NCI-H2081 treated with DMSO at 0.1 percent for 48 hours (cell line): Measurements from ENCODE around the gene TINAG.
"Not testable (repeated sequence)": the region's sequence is repeated elsewhere in the genome, so short reads cannot be mapped to it uniquely, and the experiment has no call there.

ENCODE experiments used
- DNase-seq: peaks from one replicate; lab custom pipeline; 2025; lab: John Stamatoyannopoulos, UW

TINAG gene

DNA sequence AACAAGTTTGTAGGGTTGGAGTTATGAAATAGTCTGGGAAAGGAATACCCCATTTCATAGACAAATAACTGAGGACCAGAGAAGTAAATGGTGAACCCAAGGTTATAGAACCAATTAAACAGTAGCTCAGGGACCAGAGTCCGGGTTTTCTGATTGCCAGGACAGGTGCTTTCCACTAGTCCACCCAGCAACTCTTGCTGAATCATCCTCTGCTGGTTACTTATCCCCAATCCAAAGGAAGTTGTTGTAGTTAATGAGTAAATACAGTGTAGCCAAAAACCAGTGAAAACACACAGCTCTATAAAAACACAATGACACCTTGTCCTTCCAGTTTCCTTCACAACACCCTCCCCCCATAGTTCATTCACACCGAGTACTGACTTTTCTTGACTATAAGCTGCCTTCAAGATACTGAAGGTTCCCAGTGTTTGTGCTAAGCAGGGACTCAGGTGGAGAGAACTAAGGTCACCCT is 766 bp upstream of the TINAG start:
- no peak for DNase-seq

- no peak for DNase-seq
Observed at GRCh38 chr6:54308986-54309315, 710 bp downstream of the TINAG start.

- DNase-seq: no peak
Observed at GRCh38 chr6:54310377-54311152, 2.3 kb downstream of the TINAG start.

DNA sequence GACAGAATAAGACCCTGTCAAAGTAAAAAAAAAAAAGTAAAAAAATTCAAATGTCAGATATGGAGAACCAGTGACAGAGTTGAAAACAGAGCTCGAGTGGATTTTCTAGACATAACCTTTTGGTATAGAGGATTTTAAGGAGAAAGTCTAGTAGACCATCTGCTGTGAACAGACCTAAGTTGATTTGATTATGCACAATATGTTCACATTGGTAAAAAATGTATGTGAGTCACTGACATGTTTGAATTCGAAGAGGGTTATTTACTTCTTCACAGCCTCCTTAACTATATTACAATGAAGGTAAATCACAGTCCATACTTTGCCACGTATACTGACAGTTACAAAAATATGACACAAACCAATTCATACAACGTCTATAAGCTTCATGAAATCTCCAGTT is 7.4 kb downstream of the TINAG start:
- DNase-seq: no peak

- no peak for DNase-seq
Observed at GRCh38 chr6:54320871-54321270, 12.6 kb downstream of the TINAG start.

DNA sequence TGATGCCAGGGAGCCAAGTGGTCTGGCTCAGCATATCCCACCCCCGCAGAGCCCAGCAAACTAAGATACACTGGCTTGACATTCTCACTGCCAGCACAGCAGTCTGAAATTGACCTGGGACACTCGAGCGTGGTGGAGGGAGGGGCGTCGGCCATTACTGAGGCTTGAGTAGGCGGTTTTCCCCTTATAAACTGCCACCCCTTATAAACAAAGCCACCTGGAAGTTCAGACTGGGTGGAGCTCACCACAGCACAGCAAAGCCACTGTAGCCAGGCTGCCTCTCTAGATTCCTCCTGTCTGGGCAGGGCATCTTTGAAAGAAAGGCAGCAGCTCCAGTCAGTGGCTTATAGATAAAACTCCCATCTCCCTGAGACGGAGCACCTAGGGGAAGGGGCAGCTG is 19.4 kb downstream of the TINAG start:
- no peak for DNase-seq

DNA sequence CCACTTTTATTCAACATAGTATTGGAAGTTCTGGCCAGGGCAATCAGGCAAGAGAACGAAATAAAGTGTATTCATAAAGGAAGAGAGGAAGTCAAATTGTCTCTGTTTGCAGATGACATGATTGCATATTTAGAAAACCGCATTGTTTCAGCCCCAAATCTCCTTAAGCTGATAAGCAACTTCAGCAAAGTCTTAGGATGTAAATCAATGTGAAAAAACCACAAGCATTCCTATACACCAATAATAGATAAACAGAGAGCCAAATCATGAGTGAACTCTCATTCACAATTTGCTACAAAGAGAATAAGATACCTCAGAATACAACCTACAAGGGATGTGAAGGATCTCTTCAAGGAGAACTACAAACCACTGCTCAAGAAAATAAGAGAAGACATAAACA is 23.3 kb downstream of the TINAG start:
- not testable (repeated sequence) for DNase-seq

DNA sequence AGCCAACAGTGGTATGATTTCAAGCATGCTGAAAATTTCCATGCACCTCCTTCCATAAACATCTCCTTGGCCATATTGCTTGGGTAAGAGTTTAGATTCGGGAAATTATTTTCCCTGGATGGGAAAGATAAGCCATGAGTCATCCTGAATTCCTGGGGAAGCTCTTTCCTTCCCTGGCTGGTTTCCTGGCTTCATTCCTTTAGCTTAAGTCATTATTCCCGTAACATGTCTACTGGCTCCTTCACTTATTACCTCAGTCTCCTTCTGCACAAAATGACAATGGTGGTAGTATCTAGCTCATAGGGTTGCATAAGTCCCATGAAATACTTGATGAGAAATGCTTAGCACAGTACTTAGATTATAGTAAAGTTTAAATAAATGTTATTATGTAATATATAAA is 27.6 kb downstream of the TINAG start:
- DNase-seq: no peak

DNA sequence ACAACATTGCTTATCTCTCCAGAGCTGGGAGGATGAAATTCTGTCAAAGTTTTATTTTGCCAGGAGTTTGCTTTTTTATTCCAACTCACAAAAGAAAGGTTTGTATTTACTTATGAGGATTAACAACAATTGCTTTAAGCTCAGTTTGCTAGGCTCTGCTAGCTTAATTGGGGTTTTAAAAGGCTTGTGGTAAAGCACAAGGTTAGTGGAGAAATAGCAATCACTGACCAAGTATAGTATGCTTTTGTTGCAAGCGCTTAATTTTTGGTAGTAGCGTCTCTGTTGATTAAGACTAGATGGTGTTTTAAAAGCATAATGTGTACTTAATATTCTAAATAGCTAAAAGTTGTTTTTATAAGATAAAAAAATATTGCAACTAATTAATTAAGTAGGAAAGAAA is 45.7 kb downstream of the TINAG start:
- DNase-seq: no peak

- DNase-seq: no peak
Observed at GRCh38 chr6:54354608-54355007, 46.4 kb downstream of the TINAG start.

GRCh38 chr6:54357141-54357540 is 48.9 kb downstream of the TINAG start:
- no peak for DNase-seq

DNA sequence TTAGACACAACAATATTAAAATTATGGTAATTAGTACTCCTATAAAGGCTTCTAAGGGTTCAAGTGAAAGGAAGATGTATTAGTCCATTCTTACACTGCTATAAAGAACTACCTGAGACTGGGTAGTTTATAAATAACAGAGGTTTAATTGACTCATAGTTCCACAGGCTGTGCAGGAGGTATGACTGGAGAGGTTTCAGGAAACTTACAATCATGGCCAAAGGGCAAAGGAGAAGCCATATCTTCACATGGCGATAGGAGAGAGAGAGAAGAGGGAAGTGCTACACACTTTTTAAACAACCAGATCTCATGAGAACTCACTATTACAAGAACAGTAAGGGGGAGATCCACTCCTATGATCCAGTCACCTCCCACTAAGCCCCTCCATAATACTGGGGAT is 52.9 kb downstream of the TINAG start:
- no peak for DNase-seq

- DNase-seq: no peak
Observed at GRCh38 chr6:54361734-54362133, 53.5 kb downstream of the TINAG start.

DNA sequence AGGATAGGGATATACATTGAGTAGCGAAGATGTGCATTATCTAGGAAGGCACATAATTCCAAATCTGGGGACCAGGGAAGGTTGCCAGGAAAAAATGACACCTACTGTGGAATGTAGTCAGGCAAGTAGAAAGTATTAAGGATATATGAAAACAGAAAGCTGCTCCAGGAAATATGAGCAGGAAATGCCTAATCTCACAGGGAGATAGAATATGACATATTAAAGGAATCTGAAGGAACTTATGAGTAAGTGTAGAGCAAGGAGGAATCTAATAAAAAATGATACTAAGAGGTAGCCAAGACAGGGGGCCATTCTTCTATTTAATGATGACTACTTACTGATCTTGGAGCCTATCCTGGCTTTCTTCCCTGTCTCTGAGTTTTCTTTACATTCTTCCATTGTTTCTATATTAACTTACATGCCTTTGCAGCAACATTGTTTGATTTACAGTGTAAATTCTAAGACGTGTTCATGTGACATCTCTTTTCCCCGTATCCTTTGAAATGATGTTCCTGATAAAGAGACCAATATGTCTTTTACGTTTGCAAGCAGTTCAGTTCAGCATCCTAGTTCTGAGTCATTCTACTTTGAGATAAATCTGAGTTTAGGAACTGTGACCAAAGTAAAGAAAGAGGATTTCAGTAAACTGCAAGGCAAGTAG is 58.6 kb downstream of the TINAG start:
- no peak for DNase-seq

DNA sequence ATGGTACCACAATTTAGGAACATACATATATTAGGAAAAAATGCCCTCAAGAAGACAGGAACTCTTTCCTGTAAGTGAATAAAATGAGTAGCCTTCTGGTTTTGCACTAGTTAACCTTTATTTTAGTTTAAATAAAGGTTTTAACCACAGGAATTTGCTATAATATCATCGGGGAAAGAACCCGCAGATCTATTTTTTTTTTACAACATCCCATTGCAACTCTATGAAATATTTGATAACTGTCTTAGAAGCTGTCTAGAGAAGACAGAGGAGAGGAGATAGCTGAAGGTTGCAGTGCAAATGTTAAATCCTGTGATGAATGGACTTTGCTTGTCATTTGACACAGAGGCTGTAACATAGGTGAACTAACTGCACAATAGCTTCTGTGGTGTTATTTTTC is 69.5 kb downstream of the TINAG start:
- DNase-seq: no peak

- DNase-seq: no peak
Observed at GRCh38 chr6:54386295-54386694, 78.1 kb downstream of the TINAG start.

- DNase-seq: no peak
Observed at GRCh38 chr6:54390362-54390761, 82.1 kb downstream of the TINAG start.

- no peak for DNase-seq
Observed at GRCh38 chr6:54391577-54391976, 83.3 kb downstream of the TINAG start.

DNA sequence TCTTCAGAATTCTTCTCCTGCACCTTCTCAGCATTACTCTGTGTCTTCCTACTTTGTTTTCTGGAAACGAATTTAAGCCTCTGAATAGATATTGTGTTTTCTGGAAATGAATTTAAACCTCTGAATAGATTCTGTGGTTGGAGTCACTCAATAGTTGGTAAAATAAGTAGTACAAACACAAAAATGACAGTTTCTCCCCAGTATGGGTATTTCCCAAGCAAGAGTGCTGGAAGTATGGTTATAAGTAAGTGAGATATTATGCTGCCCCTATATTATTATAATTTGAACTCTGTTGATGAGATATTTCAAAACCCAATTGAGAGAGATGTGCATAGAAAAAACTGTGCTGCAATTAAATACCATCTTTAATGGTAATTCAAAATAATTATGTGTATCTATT is 94.9 kb downstream of the TINAG start:
- DNase-seq: no peak

GRCh38 chr6:54404791-54405190 is 96.5 kb downstream of the TINAG start:
- DNase-seq: no peak

DNA sequence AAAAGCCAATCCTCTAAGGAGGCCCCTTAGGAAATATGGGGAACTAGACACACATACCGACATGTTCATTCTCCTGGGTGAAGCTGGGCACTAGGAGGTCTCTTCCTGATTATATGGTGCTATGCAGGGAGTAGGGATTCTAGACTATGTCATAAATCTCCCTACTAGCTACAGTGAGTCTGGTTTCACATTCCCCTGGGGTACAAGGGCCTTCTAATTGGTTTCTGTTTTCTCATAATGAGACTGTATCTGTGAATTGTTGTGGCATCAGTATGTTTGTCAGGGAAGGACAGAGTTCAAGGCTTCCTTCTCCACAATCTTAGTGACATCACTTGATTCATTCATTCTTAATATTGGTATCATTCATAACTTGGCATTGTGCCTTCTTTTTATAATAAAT is 103.5 kb downstream of the TINAG start:
- DNase-seq: no peak

- DNase-seq: no peak
Observed at GRCh38 chr6:54415517-54415916, 107.3 kb downstream of the TINAG start.

DNA sequence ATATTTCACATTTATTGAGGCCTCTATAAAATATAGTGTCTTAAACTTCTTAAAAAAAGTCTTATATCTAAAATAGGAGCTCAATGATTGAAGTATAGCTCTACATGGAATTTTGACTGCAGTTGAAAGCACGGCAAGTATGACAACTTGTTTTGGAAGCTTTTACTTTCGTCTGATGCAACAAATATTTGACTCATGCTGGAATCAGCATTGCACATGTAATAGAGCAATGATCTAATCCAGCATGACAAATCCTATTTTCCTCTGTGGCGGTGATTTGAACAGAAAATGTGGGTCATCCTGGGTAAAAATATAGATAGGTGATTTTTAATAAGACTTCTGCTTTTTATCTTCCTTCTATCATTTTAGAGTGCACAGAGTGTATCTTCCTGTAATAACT is 111.6 kb downstream of the TINAG start:
- DNase-seq: no peak

GRCh38 chr6:54426995-54427394 is 118.8 kb downstream of the TINAG start:
- no peak for DNase-seq
